Psoas muscle (tissue), 8 donors: ENCODE data around the gene RBM48. TPM values are rescaled to one million over a fixed set of nuclear protein-coding genes. Genes with fewer than 3 reads are reported as not detected.
A peak's percentile ranks its signal among the peaks of the same experiment; 100 is the strongest.

Experiments
- ATAC-seq, 4 donors: fragments of 200-7000 bp; cut with Tn5 transposase; one replicate each; pipeline ENCODE4 v1.9.1; 2020; ENCODE audit warnings: moderate library complexity in 3 of 4, mild to moderate bottlenecking in 2 of 4
- DNase-seq, 2 donors: peaks; one replicate each; pipeline ENCODE4 v3.0.0-alpha.2; 2020
- H3K27ac ChIP-seq: fragments of 200-600 bp; one replicate; pipeline ENCODE4 v1.8.0; 2022
- H3K27me3 ChIP-seq, 3 donors: fragments of 200-600 bp in 1 of 3; one replicate each; pipeline versions ENCODE4 v1.6.1 to v1.8.0; 2013 to 2022; ENCODE audit warnings: low read length in 2 of 3, mild to moderate bottlenecking in 2 of 3, moderate library complexity in 1 of 3; ENCODE audit not compliant: insufficient read depth in 3 of 3
- H3K36me3 ChIP-seq, 2 donors: fragments of 200-600 bp in 1 of 2; one replicate each; pipeline versions ENCODE4 v1.6.1 to v1.8.0; 2013 to 2022; ENCODE audit warnings: low read depth in 1 of 2, mild to moderate bottlenecking in 1 of 2, moderate library complexity in 1 of 2; ENCODE audit not compliant: insufficient read depth in 1 of 2
- H3K4me1 ChIP-seq: fragments of 200-600 bp; one replicate; pipeline ENCODE4 v1.8.0; 2022
- H3K4me3 ChIP-seq: fragments of 200-600 bp; one replicate; pipeline ENCODE4 v1.8.0; 2022; ENCODE audit warnings: mild to moderate bottlenecking
- H3K9me3 ChIP-seq: fragments of 200-600 bp; one replicate; pipeline ENCODE4 v1.8.0; 2022
- WGBS, 3 donors: extraction: QIAGEN DNeasy Blood & Tissue Kit; methylation state at CpG; one replicate each; pipeline versions ENCODE4 v1.1.6 to v1.1.7; 2013; 5-methylcytosine and 5-hydroxymethylcytosine counted together
- intact Hi-C, 2 donors: fragments of 100-400 bp; cut with DNase I; formaldehyde crosslinking; loops; one replicate each; pipeline versions ENCODE4 v1.11.0 to v1.14.2; 2022
- polyA plus RNA-seq, 3 donors: library from polyadenylated mRNA; stranded (reverse); fragments of 200-250 nt; gene quantifications; one replicate each; pipeline ENCODE4 v1.2.3, GENCODE V29; 2013
- total RNA-seq, 4 donors: library from RNA; stranded (reverse); fragmentation: NEBNext Ultra II Directional in 2 of 4; extraction: Animal tissue kit (Norgen Biotek cat#: 25700) in 2 of 4; gene quantifications; one replicate each; pipeline versions ENCODE4 v1.2.1 to v1.2.4, GENCODE V29; 2021 to 2023
- TF ChIP-seq, protein P1 (sequence below): fragments of 200-600 bp; IDR thresholded peaks from one replicate; pipeline ENCODE4 v1.8.0; 2022; ENCODE audit warnings: antibody characterized with exemption
- donor health status: healthy with polysubstance abuse.
- donor health status: DM: no; HTN: no; CAD: no; lungs with moderate emphysema.
- donor health status: Bipolar disorder and iron deficiency.
- donor health status: healthy.
- donor health status: DM: yes; HTN: yes; CAD: no.
- donor health status: DM: no; HTN: no; CAD: no.
- donor health status: DM: no; HTN: no; CAD: no.
- donor health status: DM: yes; HTN: yes; CAD: no.

Gene RBM48
- total and polyA plus RNA-seq, 7 donors = 7.7 to 28.0 (median 12.3) TPM

- Histone ChIP-seq H3K36me3 (no peaks in the 10 kb centered on the region), H3K27me3 (no peaks in the 10 kb centered on the region), H3K4me1 (no peaks in the 10 kb centered on the region), H3K4me3 (no peak overlapping the region), H3K9me3 (no peaks in the 10 kb centered on the region), H3K27ac (no peak overlapping the region)
- intact Hi-C loops = no loop called here
- ATAC-seq (no peak), DNase-seq (no peak)
- TF ChIP-seq, protein P1, sequence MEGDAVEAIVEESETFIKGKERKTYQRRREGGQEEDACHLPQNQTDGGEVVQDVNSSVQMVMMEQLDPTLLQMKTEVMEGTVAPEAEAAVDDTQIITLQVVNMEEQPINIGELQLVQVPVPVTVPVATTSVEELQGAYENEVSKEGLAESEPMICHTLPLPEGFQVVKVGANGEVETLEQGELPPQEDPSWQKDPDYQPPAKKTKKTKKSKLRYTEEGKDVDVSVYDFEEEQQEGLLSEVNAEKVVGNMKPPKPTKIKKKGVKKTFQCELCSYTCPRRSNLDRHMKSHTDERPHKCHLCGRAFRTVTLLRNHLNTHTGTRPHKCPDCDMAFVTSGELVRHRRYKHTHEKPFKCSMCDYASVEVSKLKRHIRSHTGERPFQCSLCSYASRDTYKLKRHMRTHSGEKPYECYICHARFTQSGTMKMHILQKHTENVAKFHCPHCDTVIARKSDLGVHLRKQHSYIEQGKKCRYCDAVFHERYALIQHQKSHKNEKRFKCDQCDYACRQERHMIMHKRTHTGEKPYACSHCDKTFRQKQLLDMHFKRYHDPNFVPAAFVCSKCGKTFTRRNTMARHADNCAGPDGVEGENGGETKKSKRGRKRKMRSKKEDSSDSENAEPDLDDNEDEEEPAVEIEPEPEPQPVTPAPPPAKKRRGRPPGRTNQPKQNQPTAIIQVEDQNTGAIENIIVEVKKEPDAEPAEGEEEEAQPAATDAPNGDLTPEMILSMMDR = no peak
- 82 to 85% (median 84%) methylated on average over 17 of the region's 17 CpGs for WGBS, 3 donors
Measured at GRCh38 chr7:92546856-92547497, 18.4 kb downstream of the RBM48 start.

- ATAC-seq = peak in 3 of 4 donors; percentile 45 to 76 (median 57)
- H3K36me3 ChIP-seq = no peaks in the 10 kb centered on the region
- TF ChIP-seq, protein P1 = no peak
- no peaks in the 10 kb centered on the region for H3K4me1 ChIP-seq
- H3K27ac ChIP-seq = no peak overlapping the region
- intact Hi-C loops = no loop called here
- H3K27me3 ChIP-seq = no peaks in the 10 kb centered on the region
- 71 to 76% (median 73%) methylated on average over 6 of the region's 6 CpGs for WGBS, 3 donors
- DNase-seq = no peak
- no peaks in the 10 kb centered on the region for H3K9me3 ChIP-seq
- no peak overlapping the region for H3K4me3 ChIP-seq
Measured at GRCh38 chr7:92547579-92547978, 19.0 kb downstream of the RBM48 start.

- intact Hi-C loops = no loop called here
- WGBS, 3 donors = 53 to 61% (median 53%) methylated on average over 4 of the region's 4 CpGs
- DNase-seq = no peak
- Histone ChIP-seq H3K27ac (no peak overlapping the region), H3K27me3 (no peaks in the 10 kb centered on the region), H3K4me3 (no peak overlapping the region), H3K36me3 (no peaks in the 10 kb centered on the region), H3K4me1 (no peaks in the 10 kb centered on the region), H3K9me3 (no peaks in the 10 kb centered on the region)
- no peak for ATAC-seq
- TF ChIP-seq, protein P1 = no peak
Measured at GRCh38 chr7:92550194-92550593, 21.6 kb downstream of the RBM48 start.

DNA sequence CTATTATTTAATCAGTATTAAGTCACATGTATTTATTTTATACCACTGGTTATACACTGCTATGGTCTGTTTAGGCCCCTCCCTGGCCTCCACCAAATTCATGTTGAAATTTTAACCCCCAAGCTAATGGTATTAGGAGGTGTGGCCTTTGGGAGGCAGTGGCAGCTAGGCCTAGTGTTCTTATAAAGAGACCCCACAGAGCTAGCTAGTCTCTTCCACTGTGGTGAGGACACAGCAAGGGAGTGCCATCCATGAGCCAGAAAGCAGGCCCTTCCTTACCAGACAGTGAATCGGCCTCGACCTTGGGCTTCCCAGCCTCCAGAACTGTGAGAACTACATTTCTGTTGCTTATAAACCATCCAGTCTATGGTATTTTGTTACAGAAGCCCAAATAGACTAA lies 28.7 kb downstream of the RBM48 start:
- no peaks in the 10 kb centered on the region for H3K27me3 ChIP-seq
- no peaks in the 10 kb centered on the region for H3K4me1 ChIP-seq
- no peak overlapping the region for H3K27ac ChIP-seq
- peak in 1 of 4 donors; percentile 20 for ATAC-seq
- intact Hi-C loops = no loop called here
- H3K4me3 ChIP-seq = no peak overlapping the region
- no peaks in the 10 kb centered on the region for H3K9me3 ChIP-seq
- 90 to 94% (median 91%) methylated on average over 2 of the region's 2 CpGs for WGBS, 3 donors
- TF ChIP-seq, protein P1 = no peak
- no peak for DNase-seq
- H3K36me3 ChIP-seq = peaks cover 0 to 43% of the 10 kb centered on the region in 2 donors
